Mesendoderm (in vitro differentiated cells): ENCODE results near the gene DNMT3L.
A peak's percentile ranks its signal among the peaks of the same experiment; 100 is the strongest.

Experiments
- DNase-seq: peaks from one replicate; pipeline ENCODE4 v3.0.0; 2013
- H2AK5ac ChIP-seq: 2 replicates; pipeline ENCODE4 v1.6.1; 2013; ENCODE audit warnings: low read length, inconsistent platforms
- H2BK120ac ChIP-seq: 2 replicates; pipeline ENCODE4 v1.6.1; 2013; ENCODE audit warnings: low read depth, mild to moderate bottlenecking, low read length, moderate library complexity, mixed read lengths
- H2BK15ac ChIP-seq: replicated peaks from 2 replicates; pipeline ENCODE4 v1.6.1; 2013; ENCODE audit warnings: low read depth, mild to moderate bottlenecking, moderate library complexity
- H2BK5ac ChIP-seq: 2 replicates; pipeline ENCODE4 v1.6.1; 2013; ENCODE audit warnings: low read length, inconsistent platforms
- H3K18ac ChIP-seq: 2 replicates; pipeline ENCODE4 v1.6.1; 2013; ENCODE audit warnings: mild to moderate bottlenecking, low read length, mixed read lengths
- H3K23ac ChIP-seq: one replicate; pipeline ENCODE4 v1.6.1; 2013; ENCODE audit warnings: low read length
- H3K27ac ChIP-seq: 2 replicates; pipeline ENCODE4 v1.5.1; 2013; ENCODE audit warnings: low read depth, mild to moderate bottlenecking, inconsistent platforms, low read length, moderate library complexity
- H3K27me3 ChIP-seq: 2 replicates; pipeline ENCODE4 v1.6.1; 2013; ENCODE audit warnings: low read length, control low read depth, mild to moderate bottlenecking, inconsistent platforms; ENCODE audit not compliant: insufficient read depth, poor library complexity
- H3K36me3 ChIP-seq: 2 replicates; pipeline ENCODE4 v1.6.1; 2013; ENCODE audit warnings: low read length, inconsistent platforms; ENCODE audit not compliant: control insufficient read depth, insufficient read depth
- H3K4ac ChIP-seq: one replicate; pipeline ENCODE4 v1.6.1; 2013; ENCODE audit warnings: low read depth, mild to moderate bottlenecking, low read length, moderate library complexity
- H3K4me1 ChIP-seq: 2 replicates; pipeline ENCODE4 v1.6.1; 2013; ENCODE audit warnings: low read depth, low read length, inconsistent platforms; ENCODE audit not compliant: control insufficient read depth
- H3K4me2 ChIP-seq: 2 replicates; pipeline ENCODE4 v1.6.1; 2013; ENCODE audit warnings: low read length
- H3K4me3 ChIP-seq: 2 replicates; pipeline ENCODE4 v1.5.1; 2013; ENCODE audit warnings: mild to moderate bottlenecking, low read length
- H3K56ac ChIP-seq: one replicate; pipeline ENCODE4 v1.6.1; 2013; ENCODE audit warnings: low read length
- H3K79me1 ChIP-seq: 2 replicates; pipeline ENCODE4 v1.6.1; 2013; ENCODE audit warnings: low read length, inconsistent platforms
- H3K79me2 ChIP-seq: 2 replicates; pipeline ENCODE4 v1.6.1; 2013; ENCODE audit warnings: mild to moderate bottlenecking, low read length; ENCODE audit not compliant: control insufficient read depth, insufficient read depth
- H3K9ac ChIP-seq: 2 replicates; pipeline ENCODE4 v1.6.1; 2013; ENCODE audit warnings: low read length, inconsistent platforms
- H4K5ac ChIP-seq: one replicate; pipeline ENCODE4 v1.6.1; 2013; ENCODE audit warnings: low read length
- H4K8ac ChIP-seq: one replicate; pipeline ENCODE4 v1.6.1; 2013; ENCODE audit warnings: low read depth, mild to moderate bottlenecking, control low read depth, low read length, moderate library complexity
- WGBS: extraction: QIAGEN DNeasy Blood & Tissue Kit; methylation state at CpG from one replicate; pipeline ENCODE4 v1.1.7; 2013; ENCODE audit warnings: low lambda C conversion rate, missing lambda C conversion rate; ENCODE audit not compliant: insufficient coverage; ENCODE audit errors: extremely low coverage; 5-methylcytosine and 5-hydroxymethylcytosine counted together

DNMT3L gene

GRCh38 chr21:44300262-44300959 is 38.7 kb upstream of the DNMT3L start:
- DNase-seq: peak; percentile 42
- H4K8ac ChIP-seq: no peak overlapping the region
- H3K4me3 ChIP-seq: peak overlapping the region; percentile 66
- peak overlapping the region; percentile 92 for H3K4ac ChIP-seq
- H3K23ac ChIP-seq: no peak overlapping the region
- H2BK5ac ChIP-seq: no peak overlapping the region
- no peaks in the 10 kb centered on the region for H3K27me3 ChIP-seq
- no peak overlapping the region for H2BK15ac ChIP-seq
- peak overlapping the region; percentile 94 for H3K18ac ChIP-seq
- H3K79me2 ChIP-seq: peaks cover 6% of the 10 kb centered on the region
- H3K4me2 ChIP-seq: peak overlapping the region; percentile 87
- H3K56ac ChIP-seq: peak overlapping the region; percentile 94
- H3K79me1 ChIP-seq: peaks cover 12% of the 10 kb centered on the region
- peak overlapping the region; percentile 82 for H3K9ac ChIP-seq
- peak overlapping the region; percentile 82 for H2AK5ac ChIP-seq
- H3K36me3 ChIP-seq: no peaks in the 10 kb centered on the region
- no CpG with 5 or more reads among the region's 67 CpGs for WGBS
- H4K5ac ChIP-seq: no peak overlapping the region
- H3K4me1 ChIP-seq: peaks cover 3% of the 10 kb centered on the region
- no peak overlapping the region for H2BK120ac ChIP-seq
- H3K27ac ChIP-seq: no peak overlapping the region

DNA sequence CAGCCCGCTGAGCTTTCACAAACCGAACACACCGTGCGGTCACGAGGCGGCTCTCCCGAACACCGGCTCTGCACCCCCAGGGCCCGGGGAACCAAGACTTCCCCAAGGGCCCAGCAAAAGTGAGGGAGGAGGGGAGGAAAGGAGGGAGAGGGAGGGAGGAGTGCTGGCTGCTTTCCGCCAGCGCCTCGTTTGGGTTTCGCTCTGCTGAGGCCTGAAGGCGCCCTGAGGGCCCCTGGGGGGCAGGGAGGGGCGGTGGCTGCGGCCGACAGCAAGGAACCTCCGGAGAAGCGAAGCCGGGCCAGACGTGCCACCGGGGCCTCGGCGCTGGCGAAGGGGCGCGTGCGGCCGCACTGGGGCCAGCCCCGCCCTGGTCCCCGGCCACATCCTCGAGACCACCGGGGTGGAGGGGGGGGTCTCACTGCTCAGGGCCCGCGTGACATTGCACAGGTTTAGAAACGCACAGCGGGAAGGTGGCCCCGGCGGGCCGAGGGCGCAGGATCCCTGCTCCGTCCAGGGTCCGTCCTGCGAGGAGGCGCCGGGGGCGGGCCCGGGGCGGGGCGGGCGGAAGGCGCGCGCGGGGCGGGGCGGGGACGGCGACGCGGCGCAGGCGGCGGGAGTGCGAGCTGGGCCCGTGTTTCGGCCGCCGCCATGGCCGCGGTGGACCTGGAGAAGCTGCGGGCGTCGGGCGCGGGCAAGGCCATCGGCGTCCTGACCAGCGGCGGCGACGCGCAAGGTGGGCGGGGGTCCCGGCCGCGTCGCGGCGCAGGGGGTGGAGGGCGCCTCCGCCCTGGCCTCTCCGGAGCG is 38.0 kb upstream of the DNMT3L start, which contains the start of gene PFKL:
Gene PFKL (plus strand): TSS at position 596 of the 804 bp plus-strand sequence. CDS start 53 bp downstream, at position 649.
- peak within 1 kb of the TSS; percentile 45 for H3K27ac ChIP-seq

GRCh38 chr21:44299085-44299457 is 37.4 kb upstream of the DNMT3L start:
- Histone ChIP-seq H2BK5ac (no peak overlapping the region), H3K36me3 (no peaks in the 10 kb centered on the region), H3K23ac (no peak overlapping the region), H3K79me1 (peaks cover 9% of the 10 kb centered on the region), H2BK15ac (no peak overlapping the region), H3K27me3 (no peaks in the 10 kb centered on the region), H3K4ac (peak overlapping the region; percentile 65), H2AK5ac (peak overlapping the region; percentile 74), H3K4me2 (peak overlapping the region; percentile 63), H2BK120ac (no peak overlapping the region), H3K18ac (peak overlapping the region; percentile 78), H3K4me3 (peak overlapping the region; percentile 35), H3K9ac (peak overlapping the region; percentile 82), H4K8ac (no peak overlapping the region), H3K79me2 (peaks cover 6% of the 10 kb centered on the region), H3K4me1 (peaks cover 3% of the 10 kb centered on the region), H4K5ac (no peak overlapping the region), H3K27ac (no peak overlapping the region), H3K56ac (peak overlapping the region; percentile 91)
- no peak for DNase-seq
- no CpG with 5 or more reads among the region's 10 CpGs for WGBS

More for the DNA sequence above, 38.0 kb upstream of the DNMT3L start, which contains the start of gene PFKL:
- peak within 1 kb of the TSS; percentile 82 for H2AK5ac ChIP-seq
- H3K79me1 ChIP-seq: peaks cover 11% of the 10 kb centered on the region
- H3K56ac ChIP-seq: peak within 1 kb of the TSS; percentile 94
- H4K8ac ChIP-seq: no peak within 1 kb of the TSS
- H4K5ac ChIP-seq: no peak within 1 kb of the TSS
- peak within 1 kb of the TSS; percentile 82 for H3K9ac ChIP-seq
- peak; percentile 61 for DNase-seq
- no peaks in the 10 kb centered on the region for H3K36me3 ChIP-seq
- peaks cover 3% of the 10 kb centered on the region for H3K4me1 ChIP-seq
- peak within 1 kb of the TSS; percentile 87 for H3K4me2 ChIP-seq
- H3K18ac ChIP-seq: peak within 1 kb of the TSS; percentile 94
- H3K4me3 ChIP-seq: peak within 1 kb of the TSS; percentile 66
- H3K27me3 ChIP-seq: no peaks in the 10 kb centered on the region
- WGBS: no CpG with 5 or more reads among the region's 94 CpGs
- peak within 1 kb of the TSS; percentile 92 for H3K4ac ChIP-seq
- no peak within 1 kb of the TSS for H2BK15ac ChIP-seq
- no peak within 1 kb of the TSS for H2BK120ac ChIP-seq
- peaks cover 6% of the 10 kb centered on the region for H3K79me2 ChIP-seq
- no peak within 1 kb of the TSS for H2BK5ac ChIP-seq
- no peak within 1 kb of the TSS for H3K23ac ChIP-seq

- Histone ChIP-seq H4K5ac (no peak overlapping the region), H3K23ac (no peak overlapping the region), H2BK5ac (no peak overlapping the region), H3K4ac (no peak overlapping the region), H3K4me1 (peaks cover 3% of the 10 kb centered on the region), H4K8ac (no peak overlapping the region), H3K9ac (no peak overlapping the region), H3K79me2 (peaks cover 6% of the 10 kb centered on the region), H3K27ac (no peak overlapping the region), H3K18ac (no peak overlapping the region), H3K27me3 (no peaks in the 10 kb centered on the region), H3K4me3 (no peak overlapping the region), H2BK15ac (no peak overlapping the region), H2BK120ac (no peak overlapping the region), H3K4me2 (no peak overlapping the region), H3K79me1 (peaks cover 9% of the 10 kb centered on the region), H3K56ac (no peak overlapping the region), H2AK5ac (no peak overlapping the region), H3K36me3 (no peaks in the 10 kb centered on the region)
- WGBS: no CpG with 5 or more reads among the region's 2 CpGs
- no peak for DNase-seq
These were observed 36.6 kb upstream of the DNMT3L start for GRCh38 chr21:44298301-44298700.

GRCh38 chr21:44297525-44298290 is 36.0 kb upstream of the DNMT3L start:
- no peak overlapping the region for H3K4me3 ChIP-seq
- H3K27ac ChIP-seq: no peak overlapping the region
- no peak overlapping the region for H4K8ac ChIP-seq
- no peak overlapping the region for H3K18ac ChIP-seq
- no peak overlapping the region for H3K9ac ChIP-seq
- no peak overlapping the region for H3K4ac ChIP-seq
- H2BK120ac ChIP-seq: no peak overlapping the region
- no peak overlapping the region for H2AK5ac ChIP-seq
- peaks cover 6% of the 10 kb centered on the region for H3K79me2 ChIP-seq
- no CpG with 5 or more reads among the region's 22 CpGs for WGBS
- H3K23ac ChIP-seq: no peak overlapping the region
- peak; percentile 86 for DNase-seq
- no peaks in the 10 kb centered on the region for H3K27me3 ChIP-seq
- no peak overlapping the region for H2BK5ac ChIP-seq
- H3K4me1 ChIP-seq: peaks cover 3% of the 10 kb centered on the region
- no peaks in the 10 kb centered on the region for H3K36me3 ChIP-seq
- no peak overlapping the region for H4K5ac ChIP-seq
- peaks cover 9% of the 10 kb centered on the region for H3K79me1 ChIP-seq
- no peak overlapping the region for H2BK15ac ChIP-seq
- no peak overlapping the region for H3K56ac ChIP-seq
- H3K4me2 ChIP-seq: no peak overlapping the region
